Right forelimb (tissue), 1 donor: ENCODE results near the gene LMF2.
A peak's percentile ranks its signal among the peaks of the same experiment; 100 is the strongest.
"Not testable (repeated sequence)": the region's sequence is repeated elsewhere in the genome, so short reads cannot be mapped to it uniquely, and the experiment has no call there.

Experiments
- DNase-seq: peaks from one replicate; pipeline ENCODE4 v3.0.0-alpha.2; 2018

LMF2 gene

DNA sequence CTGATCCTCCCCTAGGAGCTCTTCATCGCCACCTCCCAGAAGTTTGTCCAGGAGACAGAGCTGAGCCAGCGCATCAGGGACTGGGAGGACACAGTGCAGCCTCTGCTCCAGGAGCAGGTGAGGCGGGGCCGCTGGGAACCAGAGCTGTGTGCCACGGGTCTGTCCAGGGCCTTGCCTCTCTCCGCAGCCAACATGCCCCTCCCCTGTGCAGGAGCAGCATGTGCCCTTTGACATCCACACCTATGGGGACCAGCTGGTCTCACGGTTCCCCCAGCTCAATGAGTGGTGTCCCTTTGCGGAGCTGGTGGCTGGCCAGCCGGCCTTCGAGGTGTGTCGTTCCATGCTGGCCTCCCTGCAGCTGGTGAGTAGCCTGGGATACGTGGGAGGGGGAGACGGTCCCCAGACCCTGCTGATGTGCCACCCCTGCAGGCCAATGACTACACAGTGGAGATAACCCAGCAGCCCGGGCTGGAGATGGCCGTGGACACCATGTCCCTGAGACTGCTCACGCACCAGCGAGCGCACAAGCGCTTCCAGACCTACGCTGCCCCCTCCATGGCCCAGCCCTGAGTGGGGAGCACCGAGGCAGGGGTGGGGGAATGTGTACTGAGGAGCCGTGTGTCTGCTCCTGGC is 15.4 kb upstream of the LMF2 start:
- no peak for DNase-seq

DNA sequence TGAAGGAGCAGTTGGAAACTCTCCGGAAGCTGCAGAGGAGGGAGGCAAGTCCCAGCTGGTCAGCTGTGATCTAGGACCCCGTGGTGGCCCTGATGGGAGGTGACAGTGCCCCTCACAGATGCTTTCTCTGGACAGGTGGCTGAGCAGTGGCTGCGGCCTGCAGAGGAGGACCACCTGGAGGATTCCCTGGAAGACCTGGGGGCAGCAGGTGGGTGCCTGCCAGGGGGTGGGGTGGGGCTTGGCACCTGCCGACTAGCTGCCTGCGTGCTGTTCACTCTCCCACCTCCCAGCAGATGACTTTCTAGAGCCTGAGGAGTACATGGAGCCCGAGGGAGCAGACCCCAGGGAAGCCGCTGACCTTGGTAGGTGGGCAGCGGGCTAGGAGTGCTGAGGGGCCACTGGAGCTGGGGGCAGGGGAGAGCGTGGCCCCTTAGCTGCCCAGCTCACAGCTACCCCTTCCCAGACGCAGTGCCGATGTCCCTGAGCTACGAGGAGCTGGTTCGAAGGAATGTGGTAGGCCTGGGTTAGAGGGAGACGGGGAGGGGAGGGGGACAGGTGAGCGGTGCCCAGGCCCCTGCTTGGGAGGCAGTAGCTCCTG is 14.8 kb upstream of the LMF2 start:
- no peak for DNase-seq

DNA sequence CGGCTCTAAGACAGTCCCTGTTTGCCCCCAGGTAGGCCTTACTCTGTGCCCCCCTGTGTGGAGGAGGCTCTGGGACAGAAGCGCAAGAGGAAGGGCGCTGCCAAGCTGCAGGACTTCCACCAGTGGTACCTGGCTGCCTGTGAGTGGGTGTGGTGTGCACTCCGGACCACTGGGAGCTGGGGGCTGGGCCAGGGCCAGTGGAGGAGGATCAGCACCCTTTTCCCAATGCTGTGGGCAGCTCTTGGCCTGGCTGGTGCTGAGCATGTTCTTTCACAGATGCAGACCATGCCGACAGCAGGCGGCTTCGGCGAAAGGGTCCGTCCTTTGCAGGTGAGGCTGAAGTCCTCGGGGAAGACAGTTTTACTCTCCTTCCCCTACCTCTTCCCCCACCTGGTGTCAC is 14.2 kb upstream of the LMF2 start:
- DNase-seq, result no peak

DNA sequence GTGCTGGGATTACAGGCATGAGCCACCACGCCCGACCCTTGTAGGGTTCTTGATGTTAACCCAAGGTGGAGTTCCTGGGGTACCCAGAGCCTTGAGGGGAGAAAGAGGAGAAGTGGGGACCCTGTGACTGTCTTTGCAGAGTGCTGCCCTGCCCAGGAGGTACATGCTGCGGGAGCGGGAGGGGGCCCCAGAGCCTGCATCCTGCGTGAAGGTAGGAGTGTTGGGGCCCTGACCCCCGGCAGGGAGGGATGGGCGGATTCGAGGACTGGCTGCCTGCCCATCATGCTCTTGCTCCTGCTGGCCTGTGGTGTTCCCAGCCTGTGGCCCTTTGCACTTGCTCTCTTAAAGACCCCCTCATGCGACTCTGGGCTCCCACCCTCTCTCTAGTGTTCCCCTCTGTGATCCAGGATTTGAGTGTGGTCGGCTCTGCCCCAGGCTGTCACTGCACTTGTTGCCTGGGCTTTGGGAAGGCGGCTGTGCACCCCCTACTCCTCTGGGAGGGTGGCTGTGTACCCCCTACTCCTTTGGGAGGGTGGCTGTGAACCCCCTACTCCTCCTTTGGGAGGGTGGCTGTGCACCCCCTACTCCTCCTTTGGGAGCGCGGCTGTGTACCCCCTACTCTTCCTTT is 13.4 kb upstream of the LMF2 start:
- no peak for DNase-seq

DNA sequence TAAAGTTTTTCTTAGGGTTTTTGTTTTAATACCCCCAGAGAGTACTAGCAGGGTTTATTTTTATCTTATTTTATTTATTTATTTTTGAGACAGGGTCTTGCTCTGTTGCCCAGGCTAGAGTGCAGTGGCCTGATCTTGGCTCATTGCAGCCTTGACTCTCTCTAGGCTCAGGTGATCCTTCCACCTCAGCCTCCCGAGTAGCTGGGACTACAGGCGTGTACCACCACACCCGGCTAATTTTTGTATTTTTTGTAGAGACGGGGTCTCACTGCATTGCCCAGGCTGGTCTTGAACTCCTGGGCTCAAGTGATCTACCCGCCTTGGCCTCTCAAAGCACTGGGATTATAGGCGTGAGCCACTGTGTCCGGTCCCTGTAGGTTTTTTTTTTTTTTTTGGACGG is 12.7 kb upstream of the LMF2 start:
- DNase-seq, result not testable (repeated sequence)

DNA sequence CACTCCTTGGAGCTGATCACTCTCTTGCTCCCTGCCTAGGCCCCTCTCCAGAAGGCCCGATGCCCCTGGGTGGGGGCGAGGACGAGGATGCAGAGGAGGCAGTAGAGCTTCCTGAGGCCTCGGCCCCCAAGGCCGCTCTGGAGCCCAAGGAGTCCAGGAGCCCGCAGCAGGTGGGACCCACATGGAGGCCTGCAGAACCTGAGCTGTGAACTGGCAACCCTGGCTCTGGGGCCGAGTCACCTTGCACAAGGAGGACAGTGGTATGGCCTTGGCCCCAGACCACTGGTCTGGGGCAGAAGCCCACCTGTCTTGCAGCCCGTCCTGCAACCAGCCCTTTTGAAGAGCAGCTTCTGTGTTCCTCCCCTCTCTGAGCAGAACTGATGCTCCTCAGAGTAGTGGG is 11.6 kb upstream of the LMF2 start:
- DNase-seq, result no peak

DNA sequence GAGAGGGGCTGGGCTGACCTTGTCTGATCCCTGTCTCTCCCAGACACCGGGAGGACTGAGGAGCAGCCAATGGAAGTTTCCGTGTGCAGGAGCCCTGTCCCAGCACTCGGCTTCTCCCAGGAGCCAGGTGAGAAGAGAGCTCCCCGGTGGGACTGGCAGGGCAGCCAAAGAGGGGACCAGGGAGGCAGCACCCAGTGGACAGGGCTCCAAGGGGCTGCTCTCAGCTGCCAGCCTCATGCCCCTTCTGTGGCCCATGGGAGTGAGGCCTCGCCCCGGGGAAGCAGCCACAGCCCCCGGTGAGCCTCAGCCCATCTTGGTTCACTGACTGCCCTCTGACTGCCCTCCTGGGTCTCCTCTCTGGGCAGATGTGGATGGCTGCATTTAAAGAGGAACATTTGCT is 11.1 kb upstream of the LMF2 start:
- DNase-seq, result no peak

DNA sequence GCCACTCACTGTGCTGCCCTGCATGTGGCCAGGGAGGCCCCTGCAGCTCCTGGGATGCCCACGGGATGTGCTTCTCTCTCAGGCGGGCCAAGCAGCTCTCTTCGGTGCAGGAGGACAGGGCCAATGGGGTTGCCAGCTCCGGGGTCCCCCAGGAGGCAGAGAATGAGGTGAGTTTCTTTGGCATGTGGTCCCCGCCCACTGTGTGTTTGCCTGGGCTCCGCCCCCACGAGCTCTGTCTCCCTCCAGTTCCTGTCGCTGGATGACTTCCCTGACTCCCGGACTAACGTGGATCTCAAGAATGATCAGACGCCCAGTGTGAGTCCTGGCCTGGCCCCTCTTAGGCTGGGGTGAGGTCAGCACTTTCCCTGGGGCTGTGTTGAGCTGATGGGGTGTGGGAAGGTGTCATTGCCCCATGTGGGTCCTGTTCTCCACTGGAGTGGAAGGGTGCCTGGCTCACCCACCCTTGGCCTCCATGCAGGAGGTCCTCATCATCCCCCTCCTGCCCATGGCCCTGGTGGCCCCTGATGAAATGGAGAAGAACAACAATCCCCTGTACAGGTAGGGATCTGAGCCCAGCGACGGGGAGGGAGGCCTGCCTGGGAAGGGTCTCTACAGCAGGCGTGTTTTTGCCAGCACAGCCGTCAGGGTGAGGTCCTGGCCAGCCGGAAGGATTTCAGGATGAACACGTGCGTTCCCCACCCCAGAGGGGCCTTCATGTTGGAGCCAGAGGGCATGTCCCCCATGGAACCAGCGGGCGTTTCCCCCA is 10.2 kb upstream of the LMF2 start:
- no peak for DNase-seq

DNA sequence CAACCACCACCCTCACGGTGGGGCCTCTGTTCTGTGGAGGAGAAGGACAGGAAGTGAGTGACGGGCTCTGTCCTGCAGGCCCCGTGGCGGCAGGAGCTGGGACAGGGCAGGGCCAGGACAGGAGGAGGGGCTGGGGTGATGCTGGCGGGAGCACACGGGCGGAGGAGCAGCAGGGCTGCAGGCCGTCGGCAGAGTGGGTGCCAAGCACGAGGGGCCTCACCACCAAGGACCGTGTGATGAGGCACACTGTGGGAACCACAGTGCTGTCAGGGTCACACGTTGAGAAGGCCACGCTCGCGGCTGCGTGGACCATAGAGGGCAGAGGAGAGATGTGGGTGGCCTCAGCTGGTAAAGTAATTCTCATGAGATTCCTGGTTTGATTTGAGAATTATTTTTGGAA is 9.4 kb upstream of the LMF2 start:
- DNase-seq, result no peak

DNA sequence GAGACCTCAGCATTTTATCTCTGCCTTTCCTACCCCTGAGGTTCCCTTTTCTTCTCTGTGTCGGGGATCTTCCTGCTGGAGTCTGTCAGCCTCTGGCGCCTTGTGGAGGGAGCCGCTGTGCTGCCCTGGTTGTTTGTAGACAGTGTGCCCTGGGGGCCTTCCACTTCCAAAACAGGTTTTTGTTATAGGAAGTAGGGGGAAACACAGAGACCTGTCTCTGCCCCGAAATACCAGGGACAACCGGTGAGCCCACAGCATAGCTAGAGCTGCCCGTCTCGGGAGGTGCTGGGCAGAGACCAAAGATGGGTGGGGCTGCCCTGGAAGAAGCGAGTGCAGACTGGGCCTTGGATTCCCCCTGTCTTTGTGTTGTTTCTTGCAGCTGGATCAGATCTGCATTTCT is 8.6 kb upstream of the LMF2 start:
- no peak for DNase-seq

DNA sequence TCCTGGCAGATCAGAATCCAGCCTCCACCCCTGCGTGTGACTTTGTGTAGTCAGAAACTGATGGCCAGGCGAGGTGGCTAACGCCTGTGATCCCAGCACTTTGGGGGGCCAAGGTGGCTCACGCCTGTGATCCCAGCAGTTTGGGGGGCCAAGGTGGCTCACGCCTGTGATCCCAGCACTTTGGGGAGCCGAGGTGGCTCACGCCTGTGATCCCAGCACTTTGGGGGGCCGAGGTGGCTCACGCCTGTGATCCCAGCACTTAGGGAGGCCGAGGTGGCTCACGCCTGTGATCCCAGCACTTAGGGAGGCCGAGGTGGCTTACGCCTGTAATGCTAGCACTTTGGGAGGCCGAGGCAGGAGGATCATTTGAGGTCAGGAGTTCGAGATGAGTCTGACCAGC is 5.7 kb upstream of the LMF2 start:
- DNase-seq, result no peak

DNA sequence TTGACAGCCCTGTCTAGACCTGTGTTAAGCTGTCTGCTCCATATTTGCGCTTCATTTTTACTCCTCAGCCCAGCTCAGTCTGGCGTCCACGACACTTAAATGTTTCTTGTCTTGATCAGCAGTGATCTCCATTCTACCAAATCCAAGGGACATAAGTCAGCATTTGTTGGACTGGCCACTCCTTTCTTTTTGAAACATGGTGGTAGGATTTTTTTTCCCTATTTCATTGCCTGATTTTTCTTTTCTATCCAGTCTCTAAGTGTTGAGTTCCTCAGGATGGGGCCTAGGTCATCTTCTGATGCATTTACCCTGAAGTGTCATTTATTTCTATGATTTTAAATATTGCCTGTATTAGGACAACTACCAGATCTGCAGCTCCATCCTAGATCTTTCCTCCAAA is 1.4 kb upstream of the LMF2 start:
- no peak for DNase-seq

DNA sequence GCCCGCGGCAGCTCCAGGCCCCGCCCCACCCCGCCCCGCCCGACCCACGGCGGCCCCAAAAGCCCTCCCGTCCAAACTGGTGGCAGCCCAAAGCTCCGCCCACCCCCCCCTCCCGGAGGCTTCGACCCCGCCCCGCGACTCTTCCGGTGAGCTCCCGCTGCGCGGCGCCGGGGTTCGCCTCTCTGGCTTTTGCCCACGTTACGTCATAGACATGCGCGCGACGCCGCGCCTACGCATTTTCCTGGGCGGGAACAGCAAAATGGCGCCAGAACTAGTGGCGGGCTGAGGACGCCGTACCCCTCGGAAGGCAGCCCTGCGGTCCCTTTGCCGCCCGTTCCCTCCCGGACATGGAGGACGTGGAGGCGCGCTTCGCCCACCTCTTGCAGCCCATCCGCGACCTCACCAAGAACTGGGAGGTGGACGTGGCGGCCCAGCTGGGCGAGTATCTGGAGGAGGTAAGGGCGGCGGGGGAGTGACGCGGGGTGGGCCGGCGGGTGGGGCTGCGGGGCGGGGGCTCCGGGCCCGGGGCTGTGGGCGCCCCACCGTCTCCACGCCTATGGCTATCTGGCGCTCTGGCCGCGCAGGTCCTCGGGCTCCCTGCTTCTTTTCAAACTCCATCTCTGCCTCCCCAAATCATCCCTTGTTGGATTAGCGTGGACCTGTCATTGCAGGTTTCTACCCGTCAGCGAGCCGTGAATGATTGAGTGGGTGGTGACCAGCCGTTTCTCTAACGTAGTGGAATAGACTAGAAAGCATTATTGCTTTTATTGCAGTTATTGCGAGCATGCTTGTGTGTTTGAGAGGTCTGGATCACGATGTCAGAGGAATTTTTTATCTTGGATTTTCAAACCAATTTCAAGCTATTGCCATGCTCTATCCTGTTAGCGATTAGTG is 736 bp upstream of the LMF2 start, which contains the start of gene NCAPH2:
TSS of gene NCAPH2 (plus strand) at position 234 of the 894 bp plus-strand sequence. CDS start at position 348, 114 bp downstream.
- peak; percentile 100 for DNase-seq

DNA sequence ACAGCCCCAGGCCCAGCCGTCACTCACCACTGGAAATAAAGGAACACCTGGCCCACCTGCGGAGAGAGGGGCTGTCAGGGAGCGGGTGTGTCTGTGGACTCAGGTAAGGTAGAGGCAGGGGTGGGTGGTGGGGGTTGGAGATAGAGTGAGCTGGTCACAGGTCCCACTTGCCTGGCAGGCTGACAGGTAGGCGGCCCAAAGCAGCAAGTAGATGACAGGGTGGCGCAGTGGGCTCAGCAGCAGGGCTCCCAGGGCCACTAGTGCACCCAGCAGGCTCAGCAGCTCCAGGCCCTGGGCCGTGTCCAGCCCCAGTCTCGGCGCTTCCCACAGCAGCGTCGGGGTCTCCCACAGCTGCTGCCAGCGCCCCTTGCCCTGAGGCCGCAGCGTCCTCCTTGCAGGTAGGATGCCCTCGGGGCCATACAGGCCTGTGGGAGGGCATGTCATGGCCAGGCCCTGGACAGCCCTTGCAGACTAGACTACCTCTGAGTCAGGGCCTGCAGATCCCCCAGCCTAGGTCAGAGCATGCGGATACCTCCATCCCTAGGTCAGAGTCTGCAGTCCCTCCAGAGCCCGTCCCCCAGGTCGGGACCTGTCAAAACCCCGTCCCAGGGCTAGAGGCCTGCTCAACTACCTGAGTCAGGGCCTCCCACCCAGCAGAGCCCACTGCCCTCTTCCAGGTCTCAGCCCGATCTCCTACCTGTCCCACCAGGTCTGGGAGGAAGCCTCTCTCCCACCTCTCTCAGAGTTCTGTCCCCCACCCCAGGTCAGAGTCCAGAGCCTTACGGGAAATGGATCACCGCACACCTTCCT is 686 bp downstream of the LMF2 start:
- no peak for DNase-seq

DNA sequence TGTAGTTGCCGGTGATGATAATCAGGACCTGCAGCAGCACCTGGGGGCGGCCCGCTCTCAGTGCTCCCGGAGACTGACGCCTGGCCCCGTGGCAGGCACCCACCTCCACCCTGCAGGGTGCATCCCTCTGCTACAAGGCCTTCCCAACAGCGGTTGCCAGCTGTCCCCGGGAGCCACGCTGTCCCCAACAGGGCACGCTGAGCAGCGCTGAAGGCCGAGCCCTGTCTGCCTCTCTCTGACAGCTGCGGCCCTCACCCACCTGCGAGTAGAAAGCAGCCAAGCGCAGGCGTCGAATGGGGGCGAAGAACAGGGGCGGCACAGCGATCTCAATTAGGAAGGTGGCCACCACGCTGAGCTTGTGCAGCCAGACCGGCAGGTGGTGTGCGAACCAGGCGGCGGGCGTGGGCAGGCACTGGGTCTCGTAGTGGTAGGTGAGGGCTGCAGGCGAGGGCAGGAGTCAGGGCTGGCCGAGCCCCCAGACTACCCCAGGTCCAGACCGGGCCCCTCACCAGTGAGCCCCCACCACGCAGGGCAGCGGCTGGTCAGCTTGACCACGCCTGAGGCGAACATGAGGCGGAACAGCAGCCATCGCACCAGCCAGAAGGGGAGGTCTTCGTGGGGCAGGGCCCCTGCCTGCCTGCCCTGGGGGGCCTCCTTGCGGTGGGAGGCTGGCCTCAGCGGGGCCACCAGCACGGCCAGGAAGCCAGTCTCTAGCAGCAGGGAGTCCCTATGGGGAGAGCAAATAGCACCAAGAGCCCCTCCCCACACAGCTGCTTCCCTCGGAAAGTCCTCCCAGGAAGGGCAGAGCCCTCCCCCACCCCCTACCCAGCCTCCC is 1.5 kb downstream of the LMF2 start:
- no peak for DNase-seq

DNA sequence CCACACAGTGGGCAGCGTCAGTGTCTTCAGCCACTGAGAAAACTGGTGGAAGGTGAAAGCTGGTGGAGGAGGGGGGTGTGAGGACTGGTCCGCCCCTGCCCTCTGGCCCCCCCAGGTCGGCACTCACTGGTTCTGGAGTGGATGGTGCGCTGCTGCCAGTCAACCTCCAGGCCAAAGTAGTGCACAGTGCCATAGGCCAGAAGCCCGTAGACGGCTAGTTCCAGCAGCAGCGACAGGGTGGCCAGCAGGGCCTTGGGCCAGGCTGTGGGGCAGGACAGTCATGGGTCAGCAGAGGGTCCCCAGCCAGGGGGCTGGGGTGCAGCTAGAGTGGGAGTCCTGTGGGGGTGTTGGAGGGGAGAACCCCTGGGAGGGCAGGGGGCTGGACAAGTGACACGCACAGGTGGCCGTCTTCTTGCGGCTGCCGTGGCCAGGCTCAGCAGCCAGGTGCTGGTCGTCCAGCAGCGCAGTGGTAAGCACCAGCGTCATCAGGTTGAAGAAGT is 2.2 kb downstream of the LMF2 start:
- DNase-seq, result no peak

DNA sequence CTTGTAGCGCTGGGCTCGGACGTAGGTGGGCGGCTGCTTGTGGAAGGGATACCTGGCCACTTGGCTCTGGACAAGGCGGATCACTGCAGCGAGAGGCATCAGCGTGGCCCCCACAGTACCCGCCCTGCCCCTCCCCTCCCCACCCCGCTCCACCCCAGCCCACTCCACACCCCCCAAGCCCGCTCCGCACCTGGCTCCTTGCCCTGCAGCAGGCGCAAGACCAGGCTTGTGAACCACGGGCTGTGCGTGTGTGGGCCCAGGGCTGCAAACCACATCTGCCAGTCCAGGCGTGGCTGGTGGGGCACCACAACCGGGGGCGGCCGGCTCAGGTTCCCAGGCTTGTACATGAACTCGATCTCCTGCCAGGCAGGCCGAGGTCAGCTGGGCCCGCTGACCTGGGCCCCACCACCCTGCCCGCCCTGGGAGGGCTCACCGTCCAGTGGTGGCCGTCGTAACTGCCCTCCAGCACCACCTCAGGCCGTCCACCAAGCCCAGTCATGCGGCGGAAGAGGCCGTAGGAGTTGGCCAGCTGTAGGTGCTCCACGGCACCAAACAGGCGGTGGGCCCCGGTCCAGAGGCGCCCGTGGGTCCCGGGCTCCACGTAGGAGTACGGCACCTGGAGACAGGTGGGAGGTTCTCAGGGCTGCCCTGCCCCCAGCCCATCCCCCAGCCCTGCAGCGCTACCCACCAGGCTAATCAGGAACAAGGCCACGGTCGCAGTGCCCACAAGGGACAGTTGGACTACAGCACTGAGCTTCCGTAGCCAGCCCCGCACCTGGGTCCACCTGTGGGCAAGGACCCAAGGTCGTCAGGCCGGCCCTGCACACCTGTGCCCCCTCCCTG is 2.9 kb downstream of the LMF2 start:
- no peak for DNase-seq

DNA sequence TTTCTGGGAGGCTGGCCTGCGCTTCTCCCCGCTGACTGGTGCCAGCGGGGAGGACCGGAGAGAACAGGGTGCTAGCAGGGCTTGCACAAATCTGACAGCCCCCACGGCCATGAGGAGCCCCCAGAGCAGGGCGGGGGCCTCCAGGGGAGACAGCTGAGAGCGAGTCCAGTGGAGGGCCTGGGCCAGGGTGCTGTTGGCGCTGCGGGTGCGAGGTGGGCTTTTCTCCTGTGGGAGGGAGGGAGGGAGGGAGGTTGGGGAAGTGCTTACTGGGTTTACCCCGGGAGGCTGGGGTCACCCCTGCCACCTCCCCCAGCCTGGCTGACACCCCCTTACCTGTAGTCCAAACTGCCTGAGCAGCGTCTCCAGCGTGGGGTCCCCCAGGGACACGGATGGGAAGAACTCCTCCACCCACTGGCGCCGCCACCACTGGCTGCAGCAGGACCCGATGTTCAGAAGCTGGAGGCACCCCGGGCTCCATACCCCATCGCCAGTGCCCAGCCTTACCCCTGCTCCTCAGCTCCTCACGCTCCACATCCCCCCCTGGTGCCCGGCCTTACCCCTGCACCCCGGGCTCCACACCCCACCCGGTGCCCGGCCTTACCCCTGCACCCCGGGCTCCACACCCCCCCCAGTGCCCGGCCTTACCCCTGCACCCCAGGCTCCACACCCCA is 3.9 kb downstream of the LMF2 start:
- no peak for DNase-seq
